Measurements from ENCODE around the gene PGR. TPM values are rescaled to one million over a fixed set of nuclear protein-coding genes. Genes with fewer than 3 reads are reported as not detected.

Gene PGR
- total and polyA plus RNA-seq, 2 of the 8 experiments (the other 6 are each of a cell fraction or from before 2014, with no cell fraction given): 0.03 to 0.35 TPM

DNA sequence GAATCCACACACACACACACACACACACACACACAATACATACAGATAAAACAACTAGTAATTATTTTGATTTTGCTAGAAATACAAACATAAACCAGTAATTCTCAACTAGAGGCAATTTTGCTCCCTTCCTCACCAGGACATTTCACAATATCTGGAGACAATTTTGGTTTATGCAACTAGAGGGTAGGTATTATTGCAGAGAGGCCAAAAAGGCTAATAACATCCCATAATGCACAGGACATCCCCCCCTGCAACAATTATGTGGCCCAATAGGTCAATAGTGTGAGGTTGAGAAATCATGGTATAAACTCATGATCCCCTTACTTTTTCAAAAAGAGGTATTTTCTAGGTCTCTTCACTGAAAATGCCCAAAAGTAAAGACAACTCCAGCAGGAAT lies 29.0 kb downstream of the PGR start (continued):
- TF ChIP-seq, protein P1, sequence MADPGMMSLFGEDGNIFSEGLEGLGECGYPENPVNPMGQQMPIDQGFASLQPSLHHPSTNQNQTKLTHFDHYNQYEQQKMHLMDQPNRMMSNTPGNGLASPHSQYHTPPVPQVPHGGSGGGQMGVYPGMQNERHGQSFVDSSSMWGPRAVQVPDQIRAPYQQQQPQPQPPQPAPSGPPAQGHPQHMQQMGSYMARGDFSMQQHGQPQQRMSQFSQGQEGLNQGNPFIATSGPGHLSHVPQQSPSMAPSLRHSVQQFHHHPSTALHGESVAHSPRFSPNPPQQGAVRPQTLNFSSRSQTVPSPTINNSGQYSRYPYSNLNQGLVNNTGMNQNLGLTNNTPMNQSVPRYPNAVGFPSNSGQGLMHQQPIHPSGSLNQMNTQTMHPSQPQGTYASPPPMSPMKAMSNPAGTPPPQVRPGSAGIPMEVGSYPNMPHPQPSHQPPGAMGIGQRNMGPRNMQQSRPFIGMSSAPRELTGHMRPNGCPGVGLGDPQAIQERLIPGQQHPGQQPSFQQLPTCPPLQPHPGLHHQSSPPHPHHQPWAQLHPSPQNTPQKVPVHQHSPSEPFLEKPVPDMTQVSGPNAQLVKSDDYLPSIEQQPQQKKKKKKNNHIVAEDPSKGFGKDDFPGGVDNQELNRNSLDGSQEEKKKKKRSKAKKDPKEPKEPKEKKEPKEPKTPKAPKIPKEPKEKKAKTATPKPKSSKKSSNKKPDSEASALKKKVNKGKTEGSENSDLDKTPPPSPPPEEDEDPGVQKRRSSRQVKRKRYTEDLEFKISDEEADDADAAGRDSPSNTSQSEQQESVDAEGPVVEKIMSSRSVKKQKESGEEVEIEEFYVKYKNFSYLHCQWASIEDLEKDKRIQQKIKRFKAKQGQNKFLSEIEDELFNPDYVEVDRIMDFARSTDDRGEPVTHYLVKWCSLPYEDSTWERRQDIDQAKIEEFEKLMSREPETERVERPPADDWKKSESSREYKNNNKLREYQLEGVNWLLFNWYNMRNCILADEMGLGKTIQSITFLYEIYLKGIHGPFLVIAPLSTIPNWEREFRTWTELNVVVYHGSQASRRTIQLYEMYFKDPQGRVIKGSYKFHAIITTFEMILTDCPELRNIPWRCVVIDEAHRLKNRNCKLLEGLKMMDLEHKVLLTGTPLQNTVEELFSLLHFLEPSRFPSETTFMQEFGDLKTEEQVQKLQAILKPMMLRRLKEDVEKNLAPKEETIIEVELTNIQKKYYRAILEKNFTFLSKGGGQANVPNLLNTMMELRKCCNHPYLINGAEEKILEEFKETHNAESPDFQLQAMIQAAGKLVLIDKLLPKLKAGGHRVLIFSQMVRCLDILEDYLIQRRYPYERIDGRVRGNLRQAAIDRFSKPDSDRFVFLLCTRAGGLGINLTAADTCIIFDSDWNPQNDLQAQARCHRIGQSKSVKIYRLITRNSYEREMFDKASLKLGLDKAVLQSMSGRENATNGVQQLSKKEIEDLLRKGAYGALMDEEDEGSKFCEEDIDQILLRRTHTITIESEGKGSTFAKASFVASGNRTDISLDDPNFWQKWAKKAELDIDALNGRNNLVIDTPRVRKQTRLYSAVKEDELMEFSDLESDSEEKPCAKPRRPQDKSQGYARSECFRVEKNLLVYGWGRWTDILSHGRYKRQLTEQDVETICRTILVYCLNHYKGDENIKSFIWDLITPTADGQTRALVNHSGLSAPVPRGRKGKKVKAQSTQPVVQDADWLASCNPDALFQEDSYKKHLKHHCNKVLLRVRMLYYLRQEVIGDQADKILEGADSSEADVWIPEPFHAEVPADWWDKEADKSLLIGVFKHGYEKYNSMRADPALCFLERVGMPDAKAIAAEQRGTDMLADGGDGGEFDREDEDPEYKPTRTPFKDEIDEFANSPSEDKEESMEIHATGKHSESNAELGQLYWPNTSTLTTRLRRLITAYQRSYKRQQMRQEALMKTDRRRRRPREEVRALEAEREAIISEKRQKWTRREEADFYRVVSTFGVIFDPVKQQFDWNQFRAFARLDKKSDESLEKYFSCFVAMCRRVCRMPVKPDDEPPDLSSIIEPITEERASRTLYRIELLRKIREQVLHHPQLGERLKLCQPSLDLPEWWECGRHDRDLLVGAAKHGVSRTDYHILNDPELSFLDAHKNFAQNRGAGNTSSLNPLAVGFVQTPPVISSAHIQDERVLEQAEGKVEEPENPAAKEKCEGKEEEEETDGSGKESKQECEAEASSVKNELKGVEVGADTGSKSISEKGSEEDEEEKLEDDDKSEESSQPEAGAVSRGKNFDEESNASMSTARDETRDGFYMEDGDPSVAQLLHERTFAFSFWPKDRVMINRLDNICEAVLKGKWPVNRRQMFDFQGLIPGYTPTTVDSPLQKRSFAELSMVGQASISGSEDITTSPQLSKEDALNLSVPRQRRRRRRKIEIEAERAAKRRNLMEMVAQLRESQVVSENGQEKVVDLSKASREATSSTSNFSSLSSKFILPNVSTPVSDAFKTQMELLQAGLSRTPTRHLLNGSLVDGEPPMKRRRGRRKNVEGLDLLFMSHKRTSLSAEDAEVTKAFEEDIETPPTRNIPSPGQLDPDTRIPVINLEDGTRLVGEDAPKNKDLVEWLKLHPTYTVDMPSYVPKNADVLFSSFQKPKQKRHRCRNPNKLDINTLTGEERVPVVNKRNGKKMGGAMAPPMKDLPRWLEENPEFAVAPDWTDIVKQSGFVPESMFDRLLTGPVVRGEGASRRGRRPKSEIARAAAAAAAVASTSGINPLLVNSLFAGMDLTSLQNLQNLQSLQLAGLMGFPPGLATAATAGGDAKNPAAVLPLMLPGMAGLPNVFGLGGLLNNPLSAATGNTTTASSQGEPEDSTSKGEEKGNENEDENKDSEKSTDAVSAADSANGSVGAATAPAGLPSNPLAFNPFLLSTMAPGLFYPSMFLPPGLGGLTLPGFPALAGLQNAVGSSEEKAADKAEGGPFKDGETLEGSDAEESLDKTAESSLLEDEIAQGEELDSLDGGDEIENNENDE (IDR thresholded peaks at IDR 0.05; ENCODE audit: insufficient replicate concordance, low read length): no peak
- TF ChIP-seq POLR2AphosphoS5 (IDR thresholded peaks at IDR 0.05; ENCODE audit: low read depth, low read length) (no peak), HDAC6 (IDR thresholded peaks at IDR 0.05; ENCODE audit: low read depth, low read length) (no peak)
